ENCODE measurements around the gene STYK1. TPM values are rescaled to one million over a fixed set of nuclear protein-coding genes. Genes with fewer than 3 reads are reported as not detected.

The STYK1 gene
- total RNA-seq, 1 donor from 2014 or later: 11.4 TPM

- H3K27me3 Mint-ChIP-seq (ENCODE audit: unreplicated experiment): no peaks in the 10 kb centered on the region
- H3K27ac Mint-ChIP-seq (ENCODE audit: unreplicated experiment): no peak overlapping the region
- H3K4me1 Mint-ChIP-seq (ENCODE audit: unreplicated experiment): no peaks in the 10 kb centered on the region
- H3K36me3 Mint-ChIP-seq (ENCODE audit: low read depth, unreplicated experiment): peaks cover 8% of the 10 kb centered on the region
- no peak for DNase-seq (ENCODE audit: low spot score)
- H3K4me3 Mint-ChIP-seq (ENCODE audit: unreplicated experiment): no peak overlapping the region
- TF ChIP-seq CTCF (IDR thresholded peaks at IDR 0.05; ENCODE audit: unreplicated experiment): no peak
- no peaks in the 10 kb centered on the region for H3K9me3 Mint-ChIP-seq (ENCODE audit: unreplicated experiment)
Observed at GRCh38 chr12:10638728-10639127, 35.1 kb downstream of the STYK1 start.

GRCh38 chr12:10636611-10637010 is 37.2 kb downstream of the STYK1 start:
- Mint-ChIP-seq H3K27me3 (ENCODE audit: unreplicated experiment) (no peaks in the 10 kb centered on the region), H3K9me3 (ENCODE audit: unreplicated experiment) (no peaks in the 10 kb centered on the region), H3K4me1 (ENCODE audit: unreplicated experiment) (peaks cover 9% of the 10 kb centered on the region), H3K36me3 (ENCODE audit: low read depth, unreplicated experiment) (peaks cover 16% of the 10 kb centered on the region), H3K27ac (ENCODE audit: unreplicated experiment) (no peak overlapping the region), H3K4me3 (ENCODE audit: unreplicated experiment) (no peak overlapping the region)
- DNase-seq (ENCODE audit: low spot score): no peak
- TF ChIP-seq CTCF (IDR thresholded peaks at IDR 0.05; ENCODE audit: unreplicated experiment): no peak

- no peak for TF ChIP-seq CTCF (IDR thresholded peaks at IDR 0.05; ENCODE audit: unreplicated experiment)
- Mint-ChIP-seq H3K27ac (ENCODE audit: unreplicated experiment) (no peak overlapping the region), H3K36me3 (ENCODE audit: low read depth, unreplicated experiment) (peaks cover 16% of the 10 kb centered on the region), H3K4me3 (ENCODE audit: unreplicated experiment) (no peak overlapping the region), H3K9me3 (ENCODE audit: unreplicated experiment) (no peaks in the 10 kb centered on the region), H3K27me3 (ENCODE audit: unreplicated experiment) (no peaks in the 10 kb centered on the region), H3K4me1 (ENCODE audit: unreplicated experiment) (peaks cover 12% of the 10 kb centered on the region)
- DNase-seq (ENCODE audit: low spot score): no peak
Observed at GRCh38 chr12:10636124-10636523, 37.7 kb downstream of the STYK1 start.

- DNase-seq (ENCODE audit: low spot score): no peak
- Mint-ChIP-seq H3K4me3 (ENCODE audit: unreplicated experiment) (no peak overlapping the region), H3K9me3 (ENCODE audit: unreplicated experiment) (no peaks in the 10 kb centered on the region), H3K36me3 (ENCODE audit: low read depth, unreplicated experiment) (peaks cover 16% of the 10 kb centered on the region), H3K27me3 (ENCODE audit: unreplicated experiment) (no peaks in the 10 kb centered on the region), H3K4me1 (ENCODE audit: unreplicated experiment) (peaks cover 12% of the 10 kb centered on the region), H3K27ac (ENCODE audit: unreplicated experiment) (no peak overlapping the region)
- TF ChIP-seq CTCF (IDR thresholded peaks at IDR 0.05; ENCODE audit: unreplicated experiment): no peak
Observed at GRCh38 chr12:10635306-10635705, 38.5 kb downstream of the STYK1 start.

GRCh38 chr12:10634427-10634826 is 39.4 kb downstream of the STYK1 start:
- H3K4me1 Mint-ChIP-seq (ENCODE audit: unreplicated experiment): peaks cover 12% of the 10 kb centered on the region

More at GRCh38 chr12:10634427-10634826, 39.4 kb downstream of the STYK1 start:
- Mint-ChIP-seq H3K36me3 (ENCODE audit: low read depth, unreplicated experiment) (peaks cover 21% of the 10 kb centered on the region), H3K27ac (ENCODE audit: unreplicated experiment) (no peak overlapping the region), H3K27me3 (ENCODE audit: unreplicated experiment) (no peaks in the 10 kb centered on the region), H3K4me3 (ENCODE audit: unreplicated experiment) (no peak overlapping the region), H3K9me3 (ENCODE audit: unreplicated experiment) (no peaks in the 10 kb centered on the region)
- no peak for DNase-seq (ENCODE audit: low spot score)
- TF ChIP-seq CTCF (IDR thresholded peaks at IDR 0.05; ENCODE audit: unreplicated experiment): no peak

All from endothelial cell (in vitro differentiated cells).